Skin epidermis (tissue), 12 donors: ENCODE results near the gene GPSM1.

Experiments used
- H3K27ac ChIP-seq, 21 experiments: fragments of 200-600 bp; sonication (generic) in 11 of 21; one replicate each; pipeline ENCODE4 v1.5.0; 2020; ENCODE audit warnings: mild to moderate bottlenecking in 3 of 21, inconsistent platforms in 2 of 21, moderate library complexity in 2 of 21
- H3K4me3 ChIP-seq, 7 experiments: fragments of 200-600 bp; sonication (generic) in 2 of 7; one replicate each; pipeline ENCODE4 v1.5.0; 2020; ENCODE audit warnings: inconsistent platforms in 2 of 7, mild to moderate bottlenecking in 2 of 7, moderate library complexity in 1 of 7

GPSM1 gene

DNA sequence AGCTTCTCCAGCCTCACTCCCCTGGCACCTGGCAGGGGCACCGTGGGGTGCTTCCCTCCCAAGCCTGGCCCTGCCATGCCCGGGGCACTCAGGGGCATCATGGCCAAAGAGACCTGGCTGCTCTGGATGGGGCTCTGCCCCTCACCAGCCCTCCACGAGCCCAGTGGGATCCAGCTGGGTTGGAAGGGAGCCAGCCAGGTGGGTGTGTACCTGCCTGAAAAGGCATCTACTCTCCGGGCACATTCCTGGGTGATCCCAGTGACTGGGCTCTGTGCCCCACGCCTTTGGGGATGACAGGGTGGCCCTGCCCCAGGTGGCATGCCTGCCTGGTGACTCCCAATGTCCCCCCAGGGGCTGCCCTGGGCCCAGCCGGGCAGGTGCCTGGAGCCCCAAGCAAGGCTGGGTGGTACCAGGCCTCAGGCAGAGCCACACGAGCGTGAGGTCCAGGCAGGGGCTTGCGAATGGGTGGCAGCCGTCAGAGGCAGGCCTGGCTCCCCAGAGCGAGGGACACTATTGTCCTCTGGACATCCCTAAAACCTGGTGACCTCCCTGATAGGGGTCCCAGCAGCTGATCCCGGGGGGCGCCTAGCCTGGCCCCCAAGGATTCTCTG lies 777 bp downstream of the GPSM1 start:
- H3K4me3 ChIP-seq = peak overlapping the region; percentile 46 to 59 (median 54)

DNA sequence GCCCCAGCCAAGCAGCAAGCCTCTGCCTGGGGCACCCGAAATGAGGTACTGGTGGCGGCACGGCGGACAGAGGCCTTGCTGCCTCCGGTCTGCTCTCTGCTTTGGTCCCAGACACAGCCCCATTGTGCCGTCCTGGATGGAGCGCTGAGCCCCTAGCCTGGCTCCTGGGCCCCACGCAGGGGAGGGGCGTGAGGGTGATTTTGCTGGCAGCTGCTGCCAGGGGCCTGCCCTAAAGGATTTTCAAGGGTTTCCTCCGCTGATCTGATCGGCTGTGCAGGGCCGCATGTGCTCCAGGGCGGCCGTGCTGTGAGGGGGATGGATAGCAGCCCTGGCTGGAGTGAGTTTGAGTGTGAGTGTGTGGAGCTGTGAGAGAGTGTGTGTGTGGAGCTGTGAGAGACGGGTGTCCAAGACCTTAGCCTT lies 1.3 kb downstream of the GPSM1 start:
- Histone ChIP-seq H3K27ac (peak overlapping the region in 17 of 21 experiments; percentile 33 to 87 (median 77)), H3K4me3 (peak overlapping the region; percentile 46 to 59 (median 54))

More for the DNA sequence above, 777 bp downstream of the GPSM1 start:
- peak overlapping the region; percentile 25 to 87 (median 76) for H3K27ac ChIP-seq

DNA sequence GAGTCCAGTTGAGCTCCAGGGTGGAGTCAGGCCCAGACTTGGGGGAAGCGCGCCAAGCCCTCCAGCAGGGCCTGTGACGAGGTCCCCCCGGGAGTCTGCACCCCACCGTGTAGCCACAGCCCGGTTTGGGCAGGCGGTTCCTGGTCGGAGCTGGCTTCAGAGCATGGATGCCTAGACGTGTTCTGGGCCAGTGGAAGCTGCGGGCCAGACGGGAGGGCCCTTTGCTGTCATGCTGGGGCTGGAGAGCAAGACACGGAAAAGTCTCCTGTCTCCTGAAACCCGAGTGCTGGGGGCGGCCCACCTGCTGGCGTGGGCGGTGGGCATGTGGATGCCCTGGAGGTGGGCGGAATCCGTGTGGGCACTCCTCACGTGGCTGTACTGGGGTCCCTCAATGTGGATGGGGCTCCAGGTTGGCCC lies 1.9 kb downstream of the GPSM1 start:
- H3K4me3 ChIP-seq = peak overlapping the region in 4 of 7 experiments; percentile 46 to 57 (median 50)
- H3K27ac ChIP-seq = peak overlapping the region in 10 of 21 experiments; percentile 10 to 86 (median 80)

DNA sequence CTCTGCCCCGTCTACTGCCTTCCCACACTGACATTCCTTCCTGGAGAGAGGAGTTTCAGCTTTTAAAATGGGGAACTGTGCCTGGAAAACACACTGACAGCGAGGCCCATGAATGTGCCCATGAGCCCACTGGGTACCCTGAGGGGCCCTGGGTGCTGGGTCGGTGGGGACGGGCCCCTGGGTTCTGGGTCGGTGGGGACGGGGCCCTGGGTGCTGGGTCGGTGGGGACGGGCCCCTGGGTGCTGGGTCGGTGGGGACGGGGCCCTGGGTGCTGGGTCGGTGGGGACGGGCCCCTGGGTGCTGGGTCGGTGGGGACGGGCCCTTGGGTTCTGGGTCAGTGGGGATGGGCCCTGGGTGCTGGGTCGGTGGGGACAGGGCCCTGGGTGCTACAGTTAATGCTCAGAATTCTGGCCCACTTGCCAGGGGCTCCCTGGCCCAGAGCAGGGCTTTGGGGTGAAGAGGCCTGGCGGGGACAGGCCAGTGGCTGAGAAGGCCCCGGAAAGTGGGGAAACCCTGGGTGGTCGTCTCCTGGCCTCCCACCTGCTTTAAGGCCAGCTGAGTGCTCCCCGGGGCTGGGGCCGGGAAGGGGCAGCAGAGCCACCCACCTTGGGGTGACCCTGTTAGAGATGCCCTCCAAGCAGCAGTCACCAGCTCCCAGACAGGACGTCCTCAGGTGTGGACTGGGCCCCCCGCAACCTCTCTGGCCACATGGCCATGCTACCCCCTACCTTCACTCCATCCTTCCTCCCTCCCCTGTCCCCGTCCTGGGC lies 2.5 kb downstream of the GPSM1 start:
- H3K4me3 ChIP-seq = peak overlapping the region in 1 of 7 experiments; percentile 47
- H3K27ac ChIP-seq = peak overlapping the region in 5 of 21 experiments; percentile 14 to 86 (median 17)

DNA sequence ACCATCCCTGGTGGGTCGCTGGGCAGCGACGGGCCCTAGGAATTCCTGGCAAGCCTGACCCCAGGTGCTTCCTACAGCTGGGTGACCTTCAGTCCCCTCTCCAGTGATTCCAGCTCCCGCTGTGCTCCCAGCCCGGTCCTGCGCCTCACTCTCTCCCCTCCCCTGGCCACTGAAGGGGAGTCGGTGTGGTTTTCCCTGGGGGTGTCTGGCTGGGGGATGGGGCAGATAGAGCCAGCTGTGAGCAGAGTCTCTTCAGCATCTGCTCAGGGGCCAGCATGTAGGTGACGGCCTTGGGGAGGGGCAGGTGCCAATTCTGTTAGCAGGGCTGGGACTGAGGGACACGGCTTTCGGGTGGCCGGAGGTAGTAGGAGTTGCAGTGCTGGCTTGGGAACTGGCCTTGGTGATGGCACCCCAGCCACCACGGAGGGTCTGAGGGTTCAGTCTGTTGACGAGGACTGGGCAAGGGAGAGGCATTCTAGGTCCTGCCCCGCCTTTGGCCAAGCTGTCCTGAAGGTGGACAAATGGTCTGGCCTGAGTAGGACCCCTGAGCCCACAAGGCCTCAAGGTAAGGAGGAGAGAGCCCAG lies 3.2 kb downstream of the GPSM1 start:
- H3K4me3 ChIP-seq = no peak overlapping the region
- H3K27ac ChIP-seq = no peak overlapping the region

DNA sequence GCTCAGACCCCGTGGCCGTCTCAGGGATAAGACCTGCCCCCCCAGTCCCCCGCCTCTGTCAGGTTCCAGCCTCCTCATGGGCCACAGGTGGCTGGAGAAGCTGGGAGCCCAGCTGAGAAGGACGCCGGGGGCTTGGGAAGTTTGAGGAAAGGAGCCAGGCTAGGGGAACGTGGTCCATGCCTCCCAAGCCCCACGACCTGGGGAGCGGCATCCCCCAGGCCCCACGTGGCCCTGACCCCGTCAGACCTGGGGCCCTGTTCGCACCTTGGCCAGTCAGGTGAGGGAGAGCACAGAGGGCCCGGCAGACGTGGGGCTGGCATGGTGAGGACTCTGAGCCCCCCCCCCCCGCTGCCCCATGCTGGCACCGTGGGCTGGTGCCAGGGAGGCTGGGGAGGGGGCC lies 3.7 kb downstream of the GPSM1 start:
- H3K4me3 ChIP-seq = no peak overlapping the region
- H3K27ac ChIP-seq = no peak overlapping the region

DNA sequence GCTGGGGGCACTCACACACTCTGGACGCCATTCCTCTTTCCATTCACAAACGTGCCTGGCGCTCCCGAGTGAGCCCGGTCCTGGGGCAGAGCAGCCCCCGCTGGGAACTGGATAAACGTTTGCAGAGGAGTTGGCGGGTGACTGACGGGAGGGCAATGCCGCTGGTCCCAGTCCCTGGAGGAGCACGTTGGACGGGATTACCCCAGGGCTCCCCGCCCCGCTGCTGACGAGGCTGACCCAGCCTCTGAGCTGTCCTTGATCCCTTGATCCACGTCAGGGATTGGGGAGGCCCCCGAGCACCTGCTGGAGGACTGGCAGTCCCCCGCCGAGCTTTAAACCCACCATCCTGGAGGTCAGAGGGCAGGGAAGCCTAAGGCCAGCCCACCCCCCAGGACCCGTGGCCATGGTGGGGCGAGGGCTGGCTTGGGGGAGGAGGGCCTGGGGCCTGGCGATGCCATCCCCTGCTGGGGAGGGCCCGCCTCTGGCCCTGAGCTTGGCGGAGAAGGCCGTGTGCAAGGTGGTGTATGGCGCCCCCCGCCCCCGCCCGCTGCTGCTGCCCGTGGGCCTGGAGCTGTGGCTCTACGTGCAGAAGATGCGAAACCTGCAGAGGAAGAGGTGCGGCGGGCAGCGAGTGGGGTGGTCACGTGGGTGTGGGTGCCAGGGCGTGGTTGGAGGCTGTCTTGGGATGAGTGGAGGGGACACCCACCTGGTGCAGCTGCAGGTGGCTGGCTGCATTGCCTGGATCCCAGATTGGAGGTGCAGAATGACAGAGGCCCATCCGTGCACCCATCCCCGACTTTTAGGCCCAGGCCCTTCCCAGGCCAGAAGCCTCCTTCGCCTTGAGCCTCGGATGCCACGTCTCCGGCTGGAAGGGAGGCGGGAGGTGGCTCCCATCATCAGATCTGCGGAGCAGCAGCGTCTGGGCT lies 4.5 kb downstream of the GPSM1 start:
- Histone ChIP-seq H3K4me3 (no peak overlapping the region), H3K27ac (no peak overlapping the region)

DNA sequence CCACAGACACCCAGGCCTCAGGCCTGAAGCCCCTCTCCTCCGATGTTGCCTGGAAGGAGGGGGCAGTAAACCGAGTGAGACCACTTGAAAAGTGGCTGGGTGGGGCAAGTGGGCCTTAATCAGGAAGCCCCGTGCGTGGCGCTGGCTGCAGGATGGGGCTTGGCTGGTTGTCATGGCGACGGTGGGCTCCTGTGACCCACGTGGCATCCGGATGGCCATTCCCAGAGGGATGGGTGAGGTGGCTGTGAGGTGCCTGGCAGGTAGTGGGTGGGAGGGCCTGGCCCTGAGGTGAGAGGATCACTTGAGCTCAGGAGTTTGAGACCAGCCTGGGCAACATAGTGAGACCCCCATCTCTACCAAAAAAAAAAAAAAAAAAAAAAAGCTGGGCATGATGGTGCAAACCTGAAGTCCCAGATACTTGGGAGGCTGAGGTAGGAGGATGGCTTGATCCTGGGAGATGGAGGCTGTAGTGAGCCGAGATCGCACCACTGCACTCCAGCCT lies 5.2 kb downstream of the GPSM1 start:
- no peak overlapping the region for H3K27ac ChIP-seq
- no peak overlapping the region for H3K4me3 ChIP-seq

DNA sequence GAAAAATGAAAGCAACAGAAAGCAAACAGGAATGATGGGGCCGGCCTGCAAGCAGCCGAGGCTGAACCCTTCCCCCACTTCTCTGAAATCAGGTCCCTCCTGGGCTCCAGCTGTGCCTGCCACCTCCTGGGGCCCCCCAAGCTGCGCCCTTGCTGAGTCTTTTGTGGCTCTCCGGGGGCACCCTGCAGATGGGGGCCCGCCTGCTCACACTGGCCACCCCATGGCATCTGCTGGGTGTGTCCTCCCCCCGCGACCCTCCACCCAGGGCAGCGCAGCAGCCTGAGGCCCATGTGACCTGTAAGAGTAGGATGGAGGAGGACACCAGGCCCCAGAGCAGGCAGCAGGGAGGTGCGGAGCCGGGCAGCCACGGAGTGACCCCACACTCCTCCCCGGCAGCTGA lies 5.7 kb downstream of the GPSM1 start:
- Histone ChIP-seq H3K4me3 (no peak overlapping the region), H3K27ac (no peak overlapping the region)

DNA sequence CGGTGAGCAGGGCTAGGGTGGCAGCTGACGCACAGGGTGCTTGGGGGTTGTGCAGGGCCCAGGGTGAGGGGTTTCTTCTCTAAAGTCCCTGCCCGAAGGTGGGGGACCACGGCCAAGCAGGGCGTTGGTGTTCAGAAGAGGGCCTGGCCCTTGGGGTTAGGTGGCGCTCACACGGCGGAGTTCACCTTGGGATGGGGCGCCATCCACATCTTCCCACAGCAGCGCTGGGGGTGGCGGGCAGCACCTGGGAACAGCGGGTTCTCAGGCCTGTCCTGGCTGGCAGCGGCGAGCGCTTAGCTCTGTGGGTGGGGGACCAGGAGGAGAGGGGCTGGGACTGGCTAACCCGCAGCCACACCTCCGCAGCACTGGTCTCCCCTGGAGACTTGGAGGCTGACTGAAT lies 6.1 kb downstream of the GPSM1 start:
- H3K4me3 ChIP-seq = no peak overlapping the region
- H3K27ac ChIP-seq = no peak overlapping the region

DNA sequence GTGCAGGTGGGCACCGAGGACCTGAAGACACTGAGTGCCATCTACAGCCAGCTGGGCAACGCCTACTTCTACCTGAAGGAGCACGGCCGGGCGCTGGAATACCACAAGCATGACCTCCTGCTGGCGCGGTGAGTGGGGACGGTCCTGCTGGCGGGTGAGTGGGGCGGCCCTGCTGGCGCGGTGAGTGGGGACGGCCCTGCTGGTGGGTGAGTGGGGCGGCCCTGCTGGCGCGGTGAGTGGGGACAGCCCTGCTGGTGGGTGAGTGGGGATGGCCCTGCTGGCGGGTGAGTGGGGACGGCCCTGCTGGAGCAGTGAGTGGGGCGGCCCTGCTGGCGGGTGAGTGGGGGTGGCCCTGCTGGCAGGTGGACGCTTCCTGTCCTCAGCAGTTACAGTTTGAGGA lies 7.2 kb downstream of the GPSM1 start:
- H3K27ac ChIP-seq = no peak overlapping the region

DNA sequence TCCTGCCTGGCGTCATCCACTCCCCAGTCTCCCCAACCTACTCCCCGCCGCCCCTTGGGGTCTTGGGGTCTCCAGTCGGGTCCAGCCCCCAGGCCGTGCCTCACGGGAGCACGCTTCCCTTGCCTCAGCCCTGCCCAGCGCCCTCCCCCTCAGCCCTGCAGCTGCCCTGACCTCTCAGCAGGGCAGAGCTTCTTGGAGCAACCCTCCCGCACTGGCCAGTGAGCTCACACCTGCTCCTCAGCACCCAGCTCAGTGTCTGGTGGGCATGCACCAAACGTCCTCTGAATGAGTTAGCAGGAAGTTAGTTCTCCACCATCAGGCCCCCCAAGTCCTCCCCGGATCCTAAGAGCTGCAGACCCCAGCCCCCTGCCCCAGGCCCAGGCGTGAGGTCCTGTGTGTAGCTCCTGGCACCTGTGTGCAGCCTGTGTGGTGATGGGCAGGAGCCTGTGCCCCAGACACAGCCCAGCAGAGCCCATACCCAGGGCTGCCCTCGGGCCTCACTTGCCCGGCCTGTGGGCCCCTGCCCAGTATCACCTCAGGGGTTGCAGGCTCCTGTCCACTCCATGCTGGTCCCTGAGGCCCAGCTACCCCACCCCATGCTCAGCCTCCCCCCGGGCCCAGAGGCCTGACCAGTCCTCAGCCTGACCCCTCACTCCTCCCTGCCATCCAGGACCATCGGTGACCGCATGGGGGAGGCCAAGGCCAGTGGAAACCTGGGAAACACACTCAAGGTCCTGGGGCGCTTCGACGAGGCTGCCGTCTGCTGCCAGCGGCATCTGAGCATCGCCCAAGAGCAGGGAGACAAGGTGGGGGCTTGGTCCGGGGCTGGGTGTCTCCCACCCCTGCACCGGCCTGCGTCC lies 8.2 kb downstream of the GPSM1 start:
- H3K27ac ChIP-seq = no peak overlapping the region
- no peak overlapping the region for H3K4me3 ChIP-seq

More for the DNA sequence above, 7.2 kb downstream of the GPSM1 start:
- H3K4me3 ChIP-seq = no peak overlapping the region

DNA sequence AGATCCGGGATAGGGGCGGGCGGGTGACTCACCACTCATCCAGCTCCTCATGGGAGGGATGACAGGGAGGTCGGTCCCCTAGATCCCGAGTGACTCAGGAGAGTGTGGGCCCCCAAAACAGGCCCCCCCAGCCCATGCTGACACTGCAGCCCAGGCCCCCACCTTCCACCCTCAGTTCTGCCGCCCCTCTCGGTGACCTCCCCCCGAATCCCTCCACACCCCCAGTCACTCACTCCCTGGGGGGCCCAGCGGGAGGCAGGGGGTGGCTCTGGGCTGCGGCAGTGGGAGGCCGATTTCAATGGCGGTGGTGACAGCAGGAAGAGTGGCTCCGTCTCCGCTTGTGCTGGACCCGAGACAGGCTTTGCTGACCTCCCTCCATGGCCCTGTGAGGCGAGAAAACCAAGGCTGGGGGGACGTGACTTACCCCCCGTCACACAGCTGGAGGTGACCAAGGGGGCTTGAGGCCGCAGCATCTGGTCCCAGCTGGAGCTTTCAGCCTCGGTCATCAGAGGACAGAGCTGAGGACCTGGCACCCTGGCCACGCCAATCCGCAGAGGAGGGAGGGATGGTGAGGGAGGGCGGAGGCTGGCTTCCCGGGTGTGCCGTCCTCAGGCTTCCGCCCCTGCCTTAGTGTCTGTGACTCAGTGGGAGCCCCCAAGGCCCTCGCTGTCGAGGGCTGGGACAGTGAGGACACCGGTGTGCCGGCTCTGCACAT lies 9.0 kb downstream of the GPSM1 start:
- H3K27ac ChIP-seq = peak overlapping the region in 1 of 21 experiments; percentile 14
- no peak overlapping the region for H3K4me3 ChIP-seq

DNA sequence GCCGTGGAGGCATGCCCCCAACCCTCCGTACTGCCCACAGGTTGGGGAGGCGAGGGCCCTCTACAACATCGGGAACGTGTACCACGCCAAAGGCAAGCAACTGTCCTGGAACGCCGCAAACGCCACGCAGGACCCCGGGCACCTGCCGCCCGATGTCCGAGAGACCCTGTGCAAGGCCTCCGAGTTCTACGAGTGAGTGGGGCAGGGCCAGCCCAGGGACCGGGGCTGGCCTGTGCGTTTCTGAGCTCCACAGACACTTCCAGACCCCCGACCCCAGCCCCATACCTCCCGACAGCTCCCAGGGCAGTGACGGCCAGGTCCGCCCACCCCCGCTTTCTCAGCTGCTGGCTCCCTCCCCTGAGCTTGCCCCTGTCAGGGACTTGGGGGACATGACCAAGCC lies 9.5 kb downstream of the GPSM1 start:
- no peak overlapping the region for H3K4me3 ChIP-seq
- no peak overlapping the region for H3K27ac ChIP-seq

DNA sequence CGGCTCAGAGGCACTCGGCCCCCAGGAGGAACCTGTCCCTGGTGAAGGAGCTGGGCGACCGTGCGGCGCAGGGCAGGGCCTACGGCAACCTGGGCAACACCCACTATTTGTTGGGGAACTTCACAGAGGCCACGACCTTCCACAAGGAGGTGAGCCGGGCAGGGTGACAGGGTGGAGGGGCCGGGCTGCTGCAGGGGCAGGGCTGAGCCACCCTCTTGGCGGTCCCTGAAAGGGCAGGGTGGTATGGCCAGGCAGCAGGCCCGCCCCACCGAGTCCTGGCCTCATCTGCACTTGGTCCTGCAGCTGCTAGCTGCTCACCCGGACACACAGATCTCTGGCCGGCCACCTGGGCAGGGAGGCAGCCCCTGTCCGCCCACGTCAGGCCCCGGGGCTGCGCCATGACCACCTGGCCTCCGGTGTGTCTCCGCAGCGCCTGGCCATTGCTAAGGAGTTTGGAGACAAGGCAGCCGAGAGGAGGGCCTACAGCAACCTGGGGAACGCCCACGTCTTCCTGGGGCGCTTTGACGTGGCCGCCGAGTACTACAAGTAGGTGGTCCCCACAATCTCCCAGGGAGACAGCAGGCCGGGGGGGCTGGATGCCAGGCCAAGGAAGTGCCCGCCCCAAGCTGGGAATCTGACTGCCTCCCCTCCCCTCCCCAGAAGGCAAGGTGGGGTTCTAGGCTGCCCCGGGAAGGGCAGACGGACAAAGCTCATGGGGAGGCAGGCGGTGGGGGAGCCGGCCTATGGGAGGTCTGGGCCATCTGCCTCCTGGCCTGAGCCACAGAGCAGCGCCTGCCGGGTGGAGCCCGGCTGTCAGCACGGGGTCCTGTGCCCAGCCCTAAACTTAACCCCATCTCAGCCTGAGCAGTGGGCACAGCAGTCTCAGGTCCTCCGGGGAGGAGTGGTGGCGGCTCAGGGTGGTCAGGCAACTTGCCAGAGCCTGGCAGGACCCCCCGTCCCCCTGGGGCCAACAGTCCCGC lies 10.4 kb downstream of the GPSM1 start:
- H3K27ac ChIP-seq = no peak overlapping the region
- no peak overlapping the region for H3K4me3 ChIP-seq

DNA sequence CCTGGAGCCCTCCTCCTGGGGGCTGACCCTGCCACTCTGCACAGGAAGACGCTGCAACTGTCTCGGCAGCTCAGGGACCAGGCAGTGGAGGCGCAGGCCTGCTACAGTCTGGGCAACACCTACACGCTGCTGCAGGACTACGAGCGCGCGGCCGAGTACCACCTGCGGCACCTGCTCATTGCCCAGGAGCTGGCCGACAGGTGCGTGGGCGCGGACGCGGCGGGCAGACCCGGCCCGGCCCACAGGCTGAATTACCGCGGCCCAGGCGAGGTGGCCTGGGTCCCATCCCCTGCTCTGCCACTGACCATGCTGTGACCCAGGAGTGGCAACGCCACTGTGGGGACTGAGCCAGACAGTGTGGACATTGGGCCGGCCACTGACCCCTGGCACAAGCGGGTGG lies 11.2 kb downstream of the GPSM1 start:
- Histone ChIP-seq H3K4me3 (no peak overlapping the region), H3K27ac (no peak overlapping the region)
